ENCODE measurements around the gene RNASET2.

The RNASET2 gene, protein sequence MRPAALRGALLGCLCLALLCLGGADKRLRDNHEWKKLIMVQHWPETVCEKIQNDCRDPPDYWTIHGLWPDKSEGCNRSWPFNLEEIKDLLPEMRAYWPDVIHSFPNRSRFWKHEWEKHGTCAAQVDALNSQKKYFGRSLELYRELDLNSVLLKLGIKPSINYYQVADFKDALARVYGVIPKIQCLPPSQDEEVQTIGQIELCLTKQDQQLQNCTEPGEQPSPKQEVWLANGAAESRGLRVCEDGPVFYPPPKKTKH

DNA sequence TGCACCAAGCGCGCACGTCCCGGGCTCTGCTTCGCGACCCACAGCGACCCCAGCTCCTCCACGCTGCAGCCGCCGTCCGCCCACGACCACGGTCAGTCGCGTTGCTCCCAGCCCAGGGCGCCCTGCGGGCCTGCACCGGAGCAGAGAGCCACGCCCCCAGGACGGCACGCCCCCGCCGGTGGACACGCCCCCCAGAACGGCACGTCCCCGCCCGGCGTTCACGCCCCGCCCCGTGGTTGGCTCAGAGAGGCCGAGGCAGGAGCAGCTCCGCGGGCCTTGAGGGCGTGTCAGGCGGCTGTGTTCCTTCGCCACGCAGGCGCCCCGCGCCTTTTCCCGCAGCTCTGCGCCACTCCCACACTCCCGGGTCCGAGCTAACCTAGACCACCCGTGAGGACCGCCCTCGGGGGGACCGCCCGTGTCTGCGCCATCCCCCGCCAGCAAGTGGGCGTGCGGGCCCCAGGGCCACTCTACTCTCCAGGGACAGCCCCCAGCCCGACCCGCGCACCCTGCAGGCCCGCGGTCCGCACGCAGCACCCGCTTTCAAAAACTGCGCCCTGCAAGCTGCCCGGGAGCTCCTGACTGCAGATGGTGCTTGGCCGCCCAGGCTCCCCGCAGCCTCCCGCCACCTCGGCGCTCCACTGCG lies at the start of gene RNASET2:
TSS of gene RNASET2 (minus strand) at position 107 of the 643 bp plus-strand sequence. CDS start 368 bp downstream, outside the sequence.
- no peak for DNase-seq

DNA sequence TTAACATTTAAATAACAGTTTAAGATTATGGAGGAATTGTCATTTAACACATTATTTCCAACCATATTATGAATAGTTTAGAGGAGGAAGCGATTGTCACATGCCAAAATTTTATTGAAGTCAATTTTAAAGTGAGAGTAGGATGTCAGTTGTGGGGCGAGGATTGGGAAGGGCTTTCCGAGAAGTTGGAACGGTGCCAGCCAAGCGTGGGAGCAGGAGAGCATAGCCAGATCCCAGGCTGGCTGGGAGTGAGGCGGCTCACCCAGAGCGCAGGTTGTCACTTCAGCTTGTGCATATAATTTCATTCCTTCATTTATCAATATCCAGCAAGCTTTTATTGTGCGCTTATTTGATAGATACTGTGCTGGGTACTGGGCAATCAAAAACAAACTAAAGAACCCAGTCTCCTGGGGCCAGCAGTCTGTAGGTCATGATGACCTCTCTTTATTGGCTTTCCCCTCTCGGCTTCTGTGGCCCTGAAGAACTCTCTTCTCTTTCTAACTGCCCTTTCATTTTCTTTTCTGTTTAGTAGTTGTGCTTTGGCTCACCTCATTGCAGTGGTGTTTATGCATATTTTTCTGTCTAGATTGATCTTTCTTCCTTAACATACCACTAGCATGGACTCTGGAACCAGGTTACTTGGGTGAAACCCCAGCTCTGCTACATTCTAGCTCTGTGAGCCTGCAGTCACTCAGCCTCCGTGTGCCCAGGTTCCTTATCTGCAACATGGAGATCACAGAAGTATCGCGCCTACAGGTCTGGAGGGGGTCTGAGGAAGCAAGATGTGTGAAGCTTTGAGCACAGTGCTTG lies 49.2 kb upstream of the RNASET2 start:
- DNase-seq = no peak

DNA sequence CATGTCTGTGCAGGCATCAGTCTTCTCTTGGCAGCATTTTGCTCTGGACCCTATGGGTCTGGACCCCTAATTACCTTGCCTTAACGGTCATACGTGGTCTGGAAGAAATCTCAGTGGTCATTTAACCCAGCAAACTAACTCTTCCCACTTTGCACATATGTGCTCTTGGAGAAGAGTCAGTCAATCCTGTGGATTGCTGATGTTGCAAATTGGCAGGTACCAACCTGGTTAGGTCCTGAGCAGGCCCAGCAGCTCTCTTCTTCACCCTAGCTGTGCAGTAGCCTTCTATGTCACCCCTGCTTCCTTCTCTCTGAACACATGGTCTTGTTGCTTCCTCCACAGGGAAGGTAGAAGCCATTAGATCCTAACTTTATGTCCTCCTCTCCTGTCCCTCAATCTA lies 44.4 kb upstream of the RNASET2 start:
- DNase-seq = no peak

DNA sequence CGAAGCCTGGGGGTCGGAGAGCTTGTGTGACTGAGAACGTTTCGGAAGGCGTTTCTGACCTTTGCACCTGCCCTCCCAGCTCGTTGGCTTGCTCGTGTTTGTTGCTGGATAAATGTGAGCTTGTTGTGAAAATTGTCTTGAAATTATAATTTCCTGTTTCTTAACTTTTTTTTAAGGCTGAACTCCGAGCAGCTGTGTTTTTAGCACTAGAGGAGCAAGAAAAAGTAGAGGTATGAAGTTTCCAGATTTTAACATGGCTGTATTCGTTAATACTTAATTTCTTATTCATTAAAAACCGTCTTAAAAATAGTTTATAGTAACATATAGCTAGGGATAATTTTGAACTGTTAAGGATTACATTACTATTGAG lies 43.5 kb upstream of the RNASET2 start:
- no peak for DNase-seq

DNA sequence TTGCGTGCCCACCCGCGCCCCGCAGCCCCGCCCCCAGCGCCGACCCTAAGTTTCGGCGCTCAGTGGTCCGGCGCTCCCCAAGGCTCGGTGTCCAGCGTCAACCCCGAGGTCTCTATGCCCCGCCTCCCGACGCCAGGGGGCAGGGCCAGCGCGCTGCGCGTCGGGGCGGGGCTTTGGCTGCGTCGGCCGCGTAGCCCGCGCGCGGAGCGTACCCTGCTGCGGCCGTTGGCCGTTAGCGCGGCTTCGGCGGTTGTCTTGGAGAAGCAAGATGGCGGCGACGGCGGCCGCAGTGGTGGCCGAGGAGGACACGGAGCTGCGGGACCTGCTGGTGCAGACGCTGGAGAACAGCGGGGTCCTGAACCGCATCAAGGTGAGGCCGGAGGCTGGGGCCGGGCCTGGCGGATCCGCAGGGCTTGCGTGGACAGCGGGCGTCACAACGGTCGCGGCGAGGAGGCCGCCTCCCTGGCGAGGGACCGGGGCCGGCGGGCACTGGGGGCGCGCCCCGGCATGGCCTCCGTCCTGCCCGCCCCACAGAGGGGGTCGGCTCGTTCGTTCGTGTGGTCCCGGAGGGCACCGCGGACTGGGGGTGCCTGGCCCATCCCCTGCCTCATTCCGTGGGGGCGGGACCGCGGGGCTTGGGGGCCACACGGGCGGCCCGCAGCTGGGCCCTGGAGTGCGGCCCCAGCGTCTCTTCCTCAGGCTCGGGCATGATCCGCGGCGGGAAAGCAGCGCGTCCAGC lies 43.0 kb upstream of the RNASET2 start, which contains the start of gene CEP43:
TSS of gene CEP43 (plus strand) at position 253 of the 739 bp plus-strand sequence. CDS start at position 269, 16 bp downstream.
- peak; percentile 64 for DNase-seq

DNA sequence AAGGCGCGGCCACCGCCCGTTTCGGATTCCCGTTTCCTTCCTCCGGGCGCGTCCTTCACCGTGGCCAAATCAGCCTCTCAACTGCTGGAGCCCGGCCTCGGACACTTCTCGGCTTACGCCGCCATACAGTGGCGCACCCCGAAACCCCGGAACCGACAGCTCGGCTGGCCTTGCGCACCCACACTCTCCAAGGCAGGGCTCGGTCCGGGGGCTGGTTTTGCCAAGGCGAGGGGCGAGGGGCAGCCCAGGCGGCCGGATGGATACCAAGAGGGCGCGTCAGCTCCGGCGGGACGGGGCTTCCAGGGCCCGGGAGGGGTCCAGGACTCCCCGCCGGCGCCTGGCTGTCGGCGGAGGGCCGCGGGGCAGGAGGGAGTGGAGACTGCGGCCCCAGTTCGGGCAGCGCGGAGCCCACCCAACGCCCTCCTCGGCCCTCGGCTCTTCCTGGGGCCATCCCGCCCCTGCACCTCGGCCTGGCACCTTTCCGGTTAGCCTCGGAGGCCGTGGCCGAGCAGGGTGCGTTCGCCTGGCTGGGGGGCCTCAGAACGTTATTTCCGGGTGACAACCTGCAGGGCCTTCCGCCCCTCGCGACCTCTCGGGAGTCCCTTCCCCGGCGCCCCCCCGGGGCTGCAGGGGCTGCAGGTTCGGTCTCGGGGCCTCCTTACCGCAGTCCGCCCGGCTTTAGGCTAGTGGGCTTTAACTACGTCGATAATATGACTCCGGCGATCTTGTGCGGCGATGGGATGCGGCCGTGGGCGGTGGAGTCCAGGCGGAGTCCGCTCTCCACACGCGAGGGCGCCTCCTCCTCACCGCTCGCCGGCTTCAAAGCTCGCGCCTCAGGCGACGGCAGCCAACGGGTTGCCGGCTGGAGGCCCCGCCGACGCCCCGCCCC lies 42.1 kb upstream of the RNASET2 start:
- no peak for DNase-seq

DNA sequence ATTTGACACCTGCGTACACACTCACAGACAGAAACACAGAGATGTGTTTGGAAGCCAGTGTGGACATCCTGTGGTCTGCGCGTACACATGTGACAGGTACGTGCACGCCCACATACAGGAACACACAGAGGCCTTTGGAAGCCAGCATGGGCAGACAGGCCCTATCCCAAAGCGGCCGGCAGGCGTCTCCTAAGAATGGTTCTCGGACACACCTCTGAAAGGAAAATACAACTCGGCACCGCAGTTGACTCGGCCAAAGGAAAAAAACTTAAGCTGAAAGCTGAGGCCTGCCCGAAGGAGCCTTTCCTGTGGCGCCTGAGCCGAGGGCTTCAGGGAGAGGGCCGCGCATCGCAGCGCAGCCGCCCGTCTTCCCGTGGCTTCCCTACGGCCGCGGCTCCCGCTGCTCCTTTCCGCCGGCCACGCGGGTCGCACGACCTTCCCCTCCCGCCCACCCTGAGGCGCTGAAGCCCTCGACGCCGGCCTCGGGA lies 41.5 kb upstream of the RNASET2 start:
- DNase-seq = no peak

DNA sequence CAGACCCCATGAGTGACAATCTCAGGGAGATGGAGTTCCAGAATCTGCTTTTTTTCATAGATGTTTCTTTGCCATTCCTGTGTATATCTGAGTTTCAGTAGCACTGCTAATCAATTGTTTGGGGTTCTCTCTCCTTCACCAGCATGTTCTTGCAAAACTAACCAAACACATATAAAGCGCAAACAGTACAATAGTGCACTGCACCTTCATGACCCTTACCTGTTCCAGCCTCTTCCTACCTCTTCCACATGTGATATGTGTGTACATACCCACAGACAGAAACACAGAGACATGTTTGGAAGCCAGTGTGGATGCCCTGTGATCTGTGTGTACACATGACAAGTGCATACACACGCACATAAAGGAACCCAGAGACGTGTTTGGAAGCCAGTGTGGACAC lies 41.0 kb upstream of the RNASET2 start:
- DNase-seq = no peak

DNA sequence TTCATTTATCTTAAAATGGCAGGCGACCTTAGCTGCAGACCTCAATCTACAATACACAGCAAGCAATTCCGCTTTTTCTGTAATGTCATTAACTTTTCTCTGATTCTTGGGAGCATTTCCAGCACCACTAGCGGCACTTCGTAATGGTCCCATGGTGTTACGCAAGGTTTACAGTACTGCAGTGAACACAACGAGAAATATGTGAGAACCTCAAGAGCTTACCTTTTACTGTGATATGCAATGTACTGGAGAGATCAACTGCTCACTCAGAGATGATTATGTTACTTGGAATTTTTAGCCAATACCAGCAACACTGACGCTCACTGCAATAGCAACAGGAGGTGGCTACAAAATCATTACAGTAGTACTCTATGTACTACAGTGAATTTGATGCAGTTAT lies 40.1 kb upstream of the RNASET2 start:
- no peak for DNase-seq

DNA sequence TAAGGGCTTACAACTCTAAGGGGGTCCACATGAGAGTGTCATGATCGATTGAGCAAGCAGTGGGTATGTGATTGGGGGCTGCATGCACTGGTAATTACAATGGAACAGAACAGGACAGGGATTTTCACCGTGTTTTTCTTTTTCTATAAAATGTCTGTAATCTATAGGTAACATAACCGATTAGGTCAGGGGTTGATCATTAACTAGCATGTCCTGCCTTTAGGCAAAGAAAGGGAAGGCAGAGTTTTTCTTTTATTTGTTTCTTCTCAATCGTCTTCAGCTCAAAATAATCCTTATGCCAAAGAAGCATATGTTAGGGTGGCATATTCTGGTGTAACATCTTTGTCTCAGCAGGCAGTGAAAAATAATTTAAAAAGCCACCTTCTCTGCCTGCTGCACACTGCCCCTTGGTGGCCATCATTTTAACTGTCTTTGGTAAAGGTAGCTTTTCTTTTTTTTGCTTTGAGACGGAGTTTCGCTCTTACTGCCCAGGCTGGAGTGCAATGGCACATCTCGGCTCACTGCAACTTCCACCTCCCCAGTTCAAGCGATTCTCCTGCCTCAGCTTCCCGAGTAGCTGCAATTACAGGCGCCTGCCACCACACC lies 33.2 kb upstream of the RNASET2 start:
- no peak for DNase-seq

DNA sequence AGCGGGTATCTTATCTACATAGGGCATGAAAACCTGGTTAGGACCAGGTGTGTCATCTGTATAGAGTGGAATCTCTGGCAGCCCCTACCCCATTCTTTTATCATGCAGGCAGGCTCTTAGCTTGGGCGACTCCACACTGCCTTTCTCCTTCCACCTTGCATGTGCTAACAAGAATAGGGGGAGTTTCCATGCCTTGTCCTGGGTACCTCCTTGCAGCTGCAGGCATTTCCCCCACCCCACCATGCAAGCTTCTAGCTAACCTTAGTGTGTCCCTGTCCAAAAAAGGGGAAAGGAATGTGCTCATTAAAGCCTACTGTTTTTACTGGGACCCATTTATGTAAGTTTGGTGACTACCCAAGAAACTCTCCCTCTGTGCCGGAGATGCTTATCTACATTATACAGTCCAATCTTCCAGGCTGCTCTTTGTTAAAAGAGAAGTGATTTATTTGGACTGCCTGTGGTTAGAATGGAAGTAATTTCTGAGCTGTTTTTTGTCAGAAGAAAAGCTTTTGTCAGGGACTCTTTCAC lies 32.4 kb upstream of the RNASET2 start:
- no peak for DNase-seq

DNA sequence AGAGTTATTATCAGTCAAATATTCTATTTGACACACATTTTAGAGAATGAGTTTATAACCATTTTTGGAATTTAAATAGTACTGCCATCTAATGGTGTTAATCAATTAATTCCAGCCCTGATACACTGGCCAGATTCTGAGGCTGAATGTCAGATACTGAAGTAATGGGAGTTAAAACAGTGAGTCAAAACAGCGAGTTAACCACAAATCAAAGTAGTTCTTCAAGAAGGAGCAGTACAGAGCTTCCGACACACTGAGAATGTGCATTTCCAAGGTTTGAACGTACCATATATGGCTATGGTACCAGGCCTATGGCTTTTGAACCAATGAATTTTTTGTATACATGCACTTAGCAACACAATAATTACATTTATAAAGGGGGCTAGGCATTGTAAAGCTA lies 31.6 kb upstream of the RNASET2 start:
- no peak for DNase-seq

DNA sequence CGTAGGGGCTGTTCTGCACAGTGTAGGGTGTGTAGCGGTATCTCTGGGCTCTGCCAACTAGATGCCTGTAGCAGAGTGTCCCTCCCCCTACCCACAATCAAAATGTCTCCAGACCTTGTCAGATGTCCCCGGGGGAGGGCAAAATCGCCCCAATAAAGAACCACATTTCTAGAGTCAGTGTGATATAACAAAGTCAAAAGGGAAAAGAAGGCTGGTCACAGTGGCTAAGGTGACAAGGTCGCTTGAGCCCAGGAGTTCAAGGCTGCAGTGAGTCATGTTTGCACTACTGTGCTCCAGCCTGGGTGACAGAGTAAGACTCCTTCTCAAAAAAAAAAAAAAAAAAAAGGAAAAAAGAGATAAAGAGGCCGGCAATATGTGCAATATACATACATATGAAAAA lies 31.1 kb upstream of the RNASET2 start:
- DNase-seq = no peak

DNA sequence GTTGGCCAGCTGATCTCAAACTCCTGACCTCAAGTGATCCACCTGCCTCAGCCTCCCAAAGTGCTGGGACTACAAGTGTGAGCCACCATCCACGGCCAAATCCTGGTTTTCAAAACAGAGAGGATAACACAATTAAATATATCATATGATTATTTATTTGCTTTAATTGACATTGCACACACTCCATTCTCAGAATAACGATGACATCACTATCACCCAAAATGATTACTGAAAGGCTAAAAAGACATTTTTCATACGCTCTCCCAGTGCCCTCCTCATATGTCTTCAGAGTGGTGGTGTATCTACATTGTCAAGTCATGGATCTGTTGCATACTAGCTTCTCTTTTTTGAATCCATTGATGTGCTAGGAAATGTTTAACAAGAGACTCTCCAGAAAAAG lies 24.4 kb upstream of the RNASET2 start:
- DNase-seq = no peak

DNA sequence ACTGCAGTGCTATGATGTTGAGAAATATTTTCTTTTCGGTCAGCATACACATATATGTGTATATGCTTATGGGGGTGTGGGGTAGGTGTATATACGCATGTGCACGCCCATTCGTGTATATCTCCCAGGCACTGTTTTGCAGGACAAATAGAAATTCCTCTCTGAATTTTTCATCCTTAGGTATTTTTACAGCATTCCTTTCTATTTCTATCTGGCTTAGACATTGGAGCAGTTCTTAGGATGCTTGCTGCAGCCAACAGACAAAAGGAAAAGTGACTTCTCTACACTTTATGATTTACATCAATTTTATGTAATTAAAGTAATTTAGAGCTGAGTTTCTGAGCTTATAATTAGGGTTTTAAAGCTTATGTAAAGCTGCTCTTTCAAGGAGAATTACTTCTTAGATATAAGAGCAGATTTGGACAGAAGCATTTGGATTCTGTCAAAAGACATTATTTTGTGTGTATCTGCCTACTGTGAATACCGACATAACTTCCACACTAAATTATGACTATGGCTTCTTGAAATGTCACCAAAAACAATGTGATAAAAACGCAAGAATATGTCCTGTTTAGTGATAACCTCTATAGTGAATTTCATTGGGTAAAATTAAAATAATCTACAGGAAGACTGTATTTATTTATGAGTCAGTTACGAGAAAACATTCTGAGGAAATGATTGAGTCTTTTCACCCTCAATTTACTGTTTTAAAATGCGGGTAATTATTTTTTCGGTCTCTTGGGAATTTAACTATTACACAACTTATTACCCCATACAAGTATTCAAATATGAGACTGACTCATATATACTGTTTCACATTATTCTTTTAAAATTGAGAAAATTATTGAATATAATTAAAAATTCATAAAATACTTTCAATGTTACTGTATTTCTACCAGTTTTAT lies 21.5 kb upstream of the RNASET2 start:
- no peak for DNase-seq

DNA sequence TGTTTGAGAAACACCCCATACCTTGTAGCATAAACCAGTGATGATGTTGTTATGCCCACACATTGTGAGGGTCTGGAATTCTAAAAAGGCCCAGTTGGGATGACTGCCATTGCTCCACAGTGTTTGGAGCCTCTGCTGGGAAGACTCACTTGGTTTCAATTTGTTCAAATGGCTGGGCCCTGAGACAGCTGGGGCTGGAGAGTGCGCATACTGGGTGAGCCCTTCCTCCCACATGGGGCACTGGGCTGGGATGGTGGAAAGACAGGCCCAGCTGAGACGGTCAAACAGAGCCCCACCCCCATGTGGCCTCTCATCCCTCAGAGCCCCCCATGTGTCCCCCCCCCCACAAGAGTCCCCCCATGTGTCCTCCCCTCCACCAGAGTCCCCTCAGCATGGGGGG lies 20.3 kb upstream of the RNASET2 start:
- no peak for DNase-seq

DNA sequence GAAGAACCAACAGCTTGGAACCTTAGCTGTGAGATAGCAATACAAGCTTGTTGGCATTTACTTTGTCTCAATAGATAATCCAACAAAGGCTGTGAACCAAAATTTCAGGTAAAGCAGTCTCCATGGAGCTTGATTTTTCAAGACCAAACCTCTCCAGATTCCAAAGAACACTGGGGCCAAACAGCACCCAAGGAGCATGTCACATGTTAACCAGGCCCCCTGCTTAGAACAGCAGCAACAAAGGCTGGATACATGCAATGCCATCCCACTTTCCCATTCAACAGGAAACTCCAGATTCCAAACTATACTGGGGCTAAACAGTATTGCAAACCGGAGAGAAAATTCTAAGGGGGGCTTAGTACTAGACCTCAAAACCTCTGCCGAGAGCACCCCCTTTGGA lies 15.8 kb upstream of the RNASET2 start:
- no peak for DNase-seq

DNA sequence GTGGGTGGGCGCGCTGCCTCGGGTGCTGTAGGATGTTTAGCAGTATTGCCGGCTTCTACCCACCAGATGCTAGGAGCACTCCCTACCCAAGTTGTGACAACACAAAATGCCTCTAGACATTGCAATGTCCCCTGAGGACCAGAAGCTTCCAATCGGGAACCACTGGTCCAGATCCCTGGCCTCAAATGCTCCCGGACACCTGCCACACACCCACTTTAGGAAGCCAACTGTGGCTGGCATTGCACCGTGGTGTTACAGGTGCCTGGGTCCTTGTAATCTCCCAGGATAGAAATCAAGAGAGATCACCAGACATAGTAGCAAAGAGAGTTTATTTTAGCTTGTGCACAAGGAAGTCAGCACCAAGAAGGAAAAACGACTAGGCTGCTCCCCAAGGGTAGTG lies 14.9 kb upstream of the RNASET2 start:
- no peak for DNase-seq

DNA sequence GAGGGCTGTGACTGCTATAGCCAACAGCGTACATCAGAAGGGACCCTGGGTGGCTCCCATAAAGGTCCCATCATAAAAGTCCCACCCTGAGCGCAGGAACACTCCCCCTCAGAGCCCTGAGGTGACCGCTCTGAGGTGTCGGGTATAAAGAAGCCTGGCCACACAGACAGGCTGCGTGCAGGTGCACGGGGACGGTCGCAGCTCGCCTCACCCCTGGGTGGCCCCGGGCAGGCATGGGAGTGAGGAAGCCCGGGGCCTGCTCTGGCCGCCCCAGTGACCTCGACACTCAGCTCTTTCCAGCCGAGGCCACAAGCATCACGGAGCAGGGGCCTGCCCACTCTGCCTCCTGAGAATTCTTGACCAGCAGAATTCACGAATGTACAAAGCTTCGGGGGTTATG lies 14.4 kb upstream of the RNASET2 start:
- no peak for DNase-seq

DNA sequence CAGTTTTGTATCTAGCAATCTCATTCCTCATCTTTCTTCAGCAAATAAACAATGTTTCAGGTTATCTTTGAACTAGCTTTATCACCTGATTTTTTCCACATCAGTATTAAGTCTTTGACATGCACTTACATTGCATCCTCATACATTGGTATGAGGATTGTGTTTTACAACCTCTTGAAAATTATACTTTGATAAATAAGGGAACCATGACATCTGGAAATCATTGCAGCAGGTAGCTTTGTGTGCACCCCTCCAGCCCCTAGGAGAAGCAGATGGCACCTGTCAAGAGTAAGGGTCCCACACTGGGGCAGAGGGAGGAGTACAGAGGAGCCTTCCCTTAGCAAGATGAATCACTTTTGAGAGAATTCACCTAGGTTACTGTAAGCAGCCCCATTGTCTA lies 13.7 kb upstream of the RNASET2 start:
- DNase-seq = no peak
